ENCODE results near the gene CDK11B. TPM values are rescaled to one million over a fixed set of nuclear protein-coding genes. Genes with fewer than 3 reads are reported as not detected.

Gene CDK11B
- total RNA-seq = 8.5 and 8.8 TPM in 2 replicates

GRCh38 chr1:1658583-1659549 is at the start of gene CDK11B:
Gene CDK11B, minus strand, starts transcription at chr1:1659004. Its CDS starts 1,519 bp downstream, at chr1:1657485.

GRCh38 chr1:1692714-1693647 is 34.2 kb upstream of the CDK11B start, which contains the start of gene SLC35E2B:
Gene SLC35E2B, minus strand, starts transcription at chr1:1692795. Its CDS starts 16,096 bp downstream, at chr1:1676699.

DNA sequence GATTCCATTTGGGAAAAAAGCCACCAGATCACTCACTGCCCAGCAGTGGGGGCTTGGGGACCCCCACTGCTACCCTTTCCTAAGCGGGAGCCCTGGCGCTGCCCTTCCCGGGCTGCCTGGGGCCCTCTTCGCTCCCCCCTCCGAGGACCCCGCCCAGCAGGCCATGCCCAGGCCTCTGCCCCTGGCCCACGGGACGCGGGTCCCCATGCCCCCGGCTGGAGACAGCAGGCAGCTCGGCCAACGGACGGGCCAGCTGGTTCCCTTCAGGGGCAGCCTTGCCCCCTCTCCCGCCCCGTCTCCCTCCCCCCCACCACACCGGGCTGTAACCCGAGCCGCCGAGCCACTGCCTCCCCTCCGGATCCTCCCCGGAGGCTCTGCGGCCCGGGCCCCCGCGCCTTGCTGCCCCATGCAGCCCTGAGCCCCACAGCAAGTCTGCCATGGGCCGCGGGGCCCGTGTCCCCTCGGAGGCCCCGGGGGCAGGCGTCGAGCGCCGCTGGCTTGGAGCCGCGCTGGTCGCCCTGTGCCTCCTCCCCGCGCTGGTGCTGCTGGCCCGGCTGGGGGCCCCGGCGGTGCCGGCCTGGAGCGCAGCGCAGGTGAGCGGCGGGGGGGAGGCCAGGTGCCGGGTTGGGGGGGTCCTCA is 26.9 kb downstream of the CDK11B start, which contains the start of gene MMP23B:
MMP23B (plus strand) TSS at position 392 of the 639 bp plus-strand sequence; CDS start at position 438, 46 bp downstream.

DNA sequence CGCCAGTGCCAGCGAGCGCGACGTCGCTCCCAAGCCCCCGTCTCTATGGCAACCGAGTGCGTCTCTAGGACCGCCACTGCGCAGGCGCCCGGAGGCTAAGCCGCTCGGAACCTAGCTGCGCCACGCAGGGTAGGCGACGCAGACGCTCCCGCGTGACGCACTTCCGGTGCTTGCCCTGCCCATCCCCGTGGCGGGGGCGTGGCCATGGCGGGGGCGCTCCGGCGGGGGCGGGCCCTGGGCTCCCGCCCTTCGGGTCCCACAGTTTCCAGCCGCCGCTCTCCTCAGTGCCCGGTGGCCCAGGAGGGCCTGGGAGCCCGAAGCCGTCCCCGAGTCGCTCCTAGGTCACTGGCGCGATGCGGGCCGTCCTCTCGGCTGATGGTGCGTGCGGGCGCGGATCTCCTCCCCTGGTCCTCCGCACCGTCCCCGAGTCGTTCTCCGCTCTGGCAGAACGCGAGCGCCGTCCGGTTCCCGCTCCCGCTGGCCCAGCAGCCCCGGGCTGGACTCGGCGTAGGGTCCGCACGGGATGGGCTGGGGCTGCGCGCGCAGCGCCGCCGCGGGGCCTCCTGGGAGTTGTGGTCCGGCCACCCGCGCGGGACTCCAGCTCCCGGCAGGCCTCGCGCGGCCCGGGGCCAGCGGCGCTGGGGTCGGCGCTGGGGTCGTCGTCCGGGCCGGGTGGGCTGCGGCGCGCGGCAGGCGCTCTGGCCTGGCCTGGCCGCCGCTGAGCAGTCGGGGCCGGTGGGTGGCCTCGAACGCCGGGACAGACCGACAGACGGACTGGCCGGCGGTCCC is 43.4 kb downstream of the CDK11B start, which contains the start of gene MIB2:
MIB2 (plus strand) TSS at position 245 of the 789 bp plus-strand sequence. CDS start 7,953 bp downstream, outside the sequence.

GRCh38 chr1:1599935-1600860 is 58.6 kb downstream of the CDK11B start, which contains the start of gene FNDC10:
Gene FNDC10, minus strand, starts transcription at chr1:1600135. Its CDS starts 120 bp downstream, at chr1:1600015.

Other genes with a start within 250 kb of the CDK11B start
- gene ANKRD65, start 237.7 kb downstream of the CDK11B start, total RNA-seq = 1.1 and 1.9 TPM in 2 replicates
- 3.4 and 3.9 TPM in 2 replicates for gene VWA1, start 223.3 kb downstream of the CDK11B start, total RNA-seq
- gene ATAD3C, start 209.3 kb downstream of the CDK11B start, total RNA-seq = under 0.01 TPM in 1 of 2 replicates, not detected in the other
- 11.7 and 19.3 TPM in 2 replicates for gene ATAD3B, start 187.2 kb downstream of the CDK11B start, total RNA-seq
- gene ATAD3A, start 146.8 kb downstream of the CDK11B start, total RNA-seq = 17.4 and 19.5 TPM in 2 replicates
- gene TMEM240, start 118.4 kb downstream of the CDK11B start, total RNA-seq = 3.7 and 5.4 TPM in 2 replicates
- 35.8 and 43.0 TPM in 2 replicates for gene SSU72, start 84.1 kb downstream of the CDK11B start, total RNA-seq
- gene FNDC10, start 58.9 kb downstream of the CDK11B start, total RNA-seq = 0.52 and 0.95 TPM in 2 replicates
- gene MIB2, start 43.5 kb downstream of the CDK11B start, total RNA-seq = 77.7 and 127 TPM in 2 replicates
- 4.6 and 4.9 TPM in 2 replicates for gene MMP23B, start 26.8 kb downstream of the CDK11B start, total RNA-seq
- gene SLC35E2B, start 33.8 kb upstream of the CDK11B start, total RNA-seq = 25.5 and 32.8 TPM in 2 replicates
- gene CDK11A, start 65.4 kb upstream of the CDK11B start, total RNA-seq = 12.3 and 13.6 TPM in 2 replicates
- gene NADK, start 119.5 kb upstream of the CDK11B start, total RNA-seq = 27.4 and 30.7 TPM in 2 replicates
- 62.3 and 70.6 TPM in 2 replicates for gene GNB1, start 232.1 kb upstream of the CDK11B start, total RNA-seq